NCI-H2107 treated with DMSO at 0.1 percent for 48 hours (cell line): Measurements from ENCODE around the gene TOGARAM2.
"Not testable (repeated sequence)": the region's sequence is repeated elsewhere in the genome, so short reads cannot be mapped to it uniquely, and the experiment has no call there.

Experiments
- DNase-seq: peaks from one replicate; lab custom pipeline; 2025; ENCODE audit not compliant: unreplicated experiment; lab: John Stamatoyannopoulos, UW

TOGARAM2 gene

DNA sequence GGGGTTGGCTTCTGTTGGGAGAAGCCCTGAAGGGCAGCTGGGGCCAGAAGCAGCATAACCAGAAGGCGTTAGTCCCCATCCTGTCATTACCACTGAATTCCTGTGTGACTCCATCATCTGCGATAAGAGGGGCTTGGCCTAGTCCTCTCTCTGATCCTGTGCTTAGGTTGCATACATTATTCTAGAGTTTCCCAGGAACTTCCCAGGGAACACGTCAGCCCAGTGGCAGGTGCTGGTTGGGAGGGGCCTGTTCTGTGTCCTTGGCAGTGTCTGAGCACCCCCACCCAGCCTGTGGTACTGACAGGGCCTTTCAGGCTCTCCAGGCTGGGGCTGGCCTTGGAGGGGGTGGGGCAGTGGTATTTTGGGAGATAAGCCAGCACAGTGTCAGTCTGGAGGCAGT is 4.5 kb upstream of the TOGARAM2 start:
- DNase-seq: no peak

GRCh38 chr2:28977176-28977875 is 3.8 kb upstream of the TOGARAM2 start:
- DNase-seq: no peak

GRCh38 chr2:28978001-28978400 is 3.1 kb upstream of the TOGARAM2 start:
- DNase-seq: not testable (repeated sequence)

- DNase-seq: no peak
Measured at GRCh38 chr2:28978606-28979005, 2.5 kb upstream of the TOGARAM2 start.

GRCh38 chr2:28979041-28979440 is 2.1 kb upstream of the TOGARAM2 start:
- DNase-seq: no peak

DNA sequence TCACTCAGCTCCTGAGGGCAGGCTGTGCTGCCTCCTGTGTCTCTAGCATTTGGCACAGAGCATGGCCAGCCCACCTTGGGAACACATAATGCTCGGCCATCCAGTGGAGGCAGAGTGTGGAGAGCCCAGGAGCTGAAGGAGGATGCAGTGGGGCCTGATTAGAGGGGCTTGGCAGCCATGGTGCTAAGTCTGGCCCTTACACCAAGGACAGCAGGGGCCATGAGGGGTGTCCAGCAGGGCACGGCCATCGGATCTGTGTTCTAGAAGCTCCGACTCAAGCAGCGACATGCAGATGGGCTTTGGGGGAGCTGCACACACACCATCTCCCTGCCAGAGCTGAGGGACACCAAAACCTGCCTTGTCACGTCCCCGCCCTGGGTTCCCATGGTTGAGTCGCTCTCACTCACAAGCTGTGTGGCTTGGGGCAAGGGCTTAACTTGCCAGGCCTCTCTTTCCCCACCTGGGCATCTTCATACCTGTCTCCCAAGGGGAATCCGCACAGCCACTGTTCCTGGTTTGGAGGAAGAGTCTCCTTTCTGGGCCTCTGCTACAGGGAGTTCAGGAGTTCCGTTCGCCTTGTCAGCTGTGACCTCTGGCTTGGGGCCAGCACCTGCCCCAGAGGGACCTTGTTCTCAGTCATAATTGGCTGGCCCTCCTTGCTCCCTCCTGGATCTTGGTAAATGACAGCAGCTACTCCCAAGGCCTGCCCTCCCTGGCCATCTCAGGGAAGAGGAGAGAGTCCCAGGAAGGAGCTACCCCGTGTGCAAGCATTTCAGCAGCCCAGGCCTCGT is 1.3 kb upstream of the TOGARAM2 start:
- no peak for DNase-seq

DNA sequence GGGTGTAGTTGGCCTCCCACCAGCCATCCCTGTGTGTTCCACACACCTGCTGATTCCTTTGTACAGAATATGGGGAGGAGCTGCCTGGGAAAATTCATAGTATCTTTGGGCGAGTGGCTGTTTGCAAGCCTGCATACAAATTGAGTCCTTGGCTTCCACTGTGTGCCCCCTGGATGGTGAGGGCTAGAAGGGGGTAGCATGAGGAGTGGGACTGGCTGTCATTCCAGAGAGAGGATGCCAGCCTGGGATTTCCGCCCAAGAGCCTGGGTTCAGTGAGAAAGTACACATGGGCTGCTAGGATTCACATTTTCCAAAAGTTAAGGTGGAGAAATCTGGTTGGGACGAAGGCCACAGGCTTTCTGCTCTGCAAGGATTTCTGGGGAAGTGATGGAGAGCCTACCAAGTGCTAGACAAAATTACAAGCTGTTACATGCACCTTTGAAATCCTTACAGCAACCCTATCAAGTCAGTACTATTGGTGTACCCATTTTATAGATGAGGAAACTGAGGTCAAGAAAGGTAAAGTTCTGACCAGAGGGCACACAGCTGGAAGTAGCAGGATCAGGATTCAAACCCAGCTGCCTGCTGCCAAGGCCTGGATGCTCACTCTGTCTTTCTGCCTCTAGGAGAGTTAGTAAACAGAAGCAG is 606 bp upstream of the TOGARAM2 start:
- DNase-seq: no peak

DNA sequence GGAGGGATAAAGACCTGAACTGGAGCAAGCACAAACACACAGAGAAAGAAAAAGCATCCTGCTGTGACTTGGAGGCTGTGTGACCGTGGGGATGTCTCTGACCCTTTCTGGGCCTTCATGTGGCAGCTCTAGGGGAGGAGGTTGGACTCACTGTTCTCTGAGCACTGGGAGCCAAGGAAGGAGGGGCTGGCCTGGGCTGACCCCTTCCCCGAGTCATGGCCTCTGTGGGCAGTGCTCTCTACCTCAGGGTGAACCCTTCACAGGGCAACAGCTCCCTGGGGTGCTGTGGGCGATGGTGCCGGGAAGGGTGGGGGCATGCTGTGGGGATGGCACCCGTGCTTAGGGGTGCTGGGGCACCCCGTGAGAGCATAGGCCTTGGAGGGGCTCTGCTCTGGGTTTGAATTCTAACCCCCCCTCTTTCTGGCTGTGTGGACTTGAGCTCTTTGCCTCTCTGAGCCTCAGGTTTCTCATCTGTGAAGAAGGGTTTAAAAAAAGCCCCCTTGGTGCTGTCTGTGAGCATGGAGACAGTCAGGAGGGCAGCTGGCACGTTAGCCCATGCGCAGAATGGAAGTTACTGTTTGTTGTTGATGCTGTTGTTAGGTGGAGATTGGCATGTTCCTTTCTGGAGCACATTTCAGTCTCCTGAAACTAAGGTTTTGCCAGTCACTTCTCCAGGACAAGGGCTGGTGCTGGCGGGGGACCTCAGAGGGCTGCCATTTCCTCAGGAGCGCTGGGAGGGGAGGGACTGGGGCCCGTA is 700 bp downstream of the TOGARAM2 start:
- no peak for DNase-seq

DNA sequence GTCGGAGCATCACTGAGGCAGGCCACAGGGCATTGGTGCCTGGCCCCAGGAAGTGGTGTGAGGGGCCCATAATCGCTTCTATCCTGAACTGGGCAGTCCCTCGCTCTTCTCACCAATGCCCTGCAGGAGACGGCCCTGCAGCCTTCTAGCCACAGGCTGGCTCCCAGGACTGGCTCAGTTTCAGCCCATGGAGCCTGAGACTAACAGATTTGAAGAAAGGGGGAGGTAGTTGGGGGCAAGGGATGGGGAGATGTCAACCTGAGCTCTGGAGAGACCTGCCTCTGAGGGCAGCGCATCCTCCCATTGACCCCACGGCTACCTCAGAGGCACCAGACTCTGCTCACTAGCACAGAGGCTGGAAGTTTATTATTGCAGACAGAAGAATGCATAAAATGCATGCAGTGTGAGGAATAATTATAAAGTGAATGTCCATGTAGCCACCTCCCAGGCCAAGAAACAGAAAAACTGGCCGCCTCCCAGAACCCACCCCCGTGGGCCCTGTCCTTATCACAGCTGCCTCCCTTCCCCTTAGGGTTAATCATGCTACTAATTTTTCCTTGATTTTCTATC is 1.4 kb downstream of the TOGARAM2 start:
- no peak for DNase-seq

GRCh38 chr2:28986429-28986828 is 5.3 kb downstream of the TOGARAM2 start:
- DNase-seq: no peak

GRCh38 chr2:28989973-28990372 is 8.9 kb downstream of the TOGARAM2 start:
- no peak for DNase-seq

DNA sequence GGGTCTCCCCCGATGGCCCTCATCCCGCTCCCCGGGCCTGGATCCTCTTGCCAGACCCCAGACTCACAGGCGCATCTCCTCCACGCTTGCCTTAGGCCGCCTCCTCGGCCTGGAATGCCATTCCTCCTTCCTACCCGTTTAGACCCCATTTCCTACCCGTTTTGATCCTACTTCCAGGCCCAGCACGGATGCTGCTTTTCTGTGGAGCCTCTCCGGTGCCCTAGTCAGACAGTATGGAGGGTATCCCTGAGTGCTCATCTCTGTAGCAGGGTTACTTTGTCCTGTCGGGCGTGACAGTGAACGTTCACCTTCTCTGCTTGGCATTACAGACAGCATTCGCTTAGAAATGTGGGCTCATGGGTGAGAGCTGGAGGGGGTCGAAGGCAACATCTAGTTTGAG is 9.3 kb downstream of the TOGARAM2 start:
- DNase-seq: no peak

DNA sequence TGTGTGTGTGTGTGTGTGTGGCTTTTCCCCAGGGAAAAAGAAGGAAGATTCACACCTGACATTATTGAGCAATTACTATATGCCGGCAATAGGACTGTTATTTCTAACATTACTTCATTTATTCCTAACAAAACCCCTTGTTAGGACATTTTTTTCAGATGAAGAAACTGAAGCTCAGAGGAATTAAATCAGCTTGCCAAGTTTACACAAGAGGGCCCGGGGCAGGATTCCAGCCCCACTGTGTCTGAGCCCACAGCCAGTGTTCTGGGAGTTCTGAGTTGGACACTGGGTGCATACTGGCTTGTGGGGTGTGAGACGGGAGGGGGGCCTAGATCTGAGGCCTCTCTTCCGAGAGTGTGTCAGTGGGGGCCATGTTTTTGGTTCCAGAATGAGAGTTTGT is 9.9 kb downstream of the TOGARAM2 start:
- DNase-seq: no peak

- no peak for DNase-seq
Measured at GRCh38 chr2:28991460-28991859, 10.4 kb downstream of the TOGARAM2 start.

GRCh38 chr2:28993206-28993960 is 12.3 kb downstream of the TOGARAM2 start:
- DNase-seq: no peak

- DNase-seq: no peak
Measured at GRCh38 chr2:28994074-28994473, 13.0 kb downstream of the TOGARAM2 start.

- no peak for DNase-seq
Measured at GRCh38 chr2:28994679-28995078, 13.6 kb downstream of the TOGARAM2 start.

DNA sequence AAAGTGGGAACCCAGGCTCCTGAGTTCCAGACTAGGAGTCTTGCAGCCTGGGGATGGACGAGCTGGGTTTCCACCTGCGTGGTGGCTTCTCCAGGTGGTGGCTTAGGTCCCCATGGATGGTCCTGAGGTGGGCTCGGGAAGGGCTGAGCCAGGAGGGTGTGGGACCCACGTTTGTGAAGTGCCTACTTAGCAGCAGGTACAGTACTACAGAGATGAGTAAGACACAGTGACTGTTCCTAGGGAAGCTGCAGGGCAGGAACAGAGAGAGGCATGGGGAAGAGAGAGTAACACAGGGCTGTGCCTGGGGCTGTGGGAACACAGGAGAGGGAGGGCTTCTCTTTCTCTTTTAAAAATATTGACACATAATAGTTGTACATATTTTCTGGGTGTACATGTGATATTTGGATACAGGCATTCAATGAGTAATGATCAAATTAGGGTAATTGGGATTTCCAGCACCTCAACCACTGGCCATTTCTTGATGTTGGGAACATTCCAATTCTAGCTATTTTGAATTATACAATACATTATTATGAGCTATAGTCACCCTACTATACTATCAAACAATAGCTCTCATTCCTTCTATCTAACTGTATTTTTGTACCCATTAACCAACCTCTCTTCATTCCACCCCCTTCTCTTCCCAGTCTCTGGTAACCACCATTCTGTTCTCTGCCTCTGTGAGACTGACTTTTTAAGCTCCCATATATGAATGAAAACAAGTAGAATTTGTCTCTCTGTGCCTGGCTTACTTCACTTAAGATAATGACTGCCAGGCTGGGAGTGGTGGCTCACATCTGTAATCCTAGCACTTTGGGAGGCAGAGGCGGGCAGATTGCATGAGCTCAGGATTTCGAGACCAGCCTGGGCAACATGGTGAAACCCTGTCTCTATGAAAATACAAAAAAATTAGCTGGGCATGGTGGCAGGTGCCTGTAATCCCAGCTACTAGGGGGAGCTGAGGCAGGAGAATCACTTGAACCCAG is 15.0 kb downstream of the TOGARAM2 start:
- DNase-seq: no peak

- DNase-seq: no peak
Measured at GRCh38 chr2:28997237-28997846, 16.2 kb downstream of the TOGARAM2 start.
